ENCODE data around the gene TSHZ1. TPM values are rescaled to one million over a fixed set of nuclear protein-coding genes. Genes with fewer than 3 reads are reported as not detected.

The TSHZ1 gene
- total RNA-seq, 3 donors from 2014 or later = 22.7 to 66.6 (median 36.9) TPM

DNA sequence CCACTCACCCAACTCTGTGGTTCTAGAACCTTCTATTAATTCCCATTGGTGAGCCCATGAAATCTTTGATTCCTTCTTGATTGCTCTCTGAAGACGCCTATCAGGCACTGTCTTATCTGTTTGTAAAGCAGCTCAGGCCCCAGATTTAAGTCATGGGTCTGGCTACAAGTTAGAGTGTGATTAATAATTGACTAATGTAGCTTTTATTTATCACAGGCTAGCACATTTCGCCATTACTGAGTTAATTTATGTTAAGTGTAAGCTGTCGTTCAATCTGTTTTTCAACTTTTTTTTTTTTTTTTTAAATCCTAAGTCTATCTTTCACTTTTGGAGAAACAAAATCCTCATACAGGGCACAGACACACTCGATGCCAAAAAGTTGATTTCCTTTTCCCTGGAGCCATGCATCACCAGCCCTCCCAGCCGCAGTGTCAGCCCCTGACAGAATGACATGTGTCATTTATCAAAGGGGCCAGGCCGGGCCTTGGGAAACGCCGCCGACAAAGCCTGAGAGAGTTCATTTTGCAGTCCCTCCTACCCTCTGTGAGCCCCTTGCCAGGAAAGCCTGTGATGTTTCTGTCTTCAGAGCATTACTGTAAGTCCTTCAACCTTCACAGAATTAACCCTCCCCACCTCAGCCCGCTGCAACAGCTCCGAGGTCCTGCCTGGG lies 15.8 kb downstream of the TSHZ1 start:
- Histone ChIP-seq H3K9me3 (no peaks in the 10 kb centered on the region), H3K4me1 (ENCODE audit: low read depth) (peaks cover 15% of the 10 kb centered on the region), H3K36me3 (ENCODE audit: low read depth) (no peaks in the 10 kb centered on the region), H3K4me3 (no peak overlapping the region)
- TF ChIP-seq, protein P1, sequence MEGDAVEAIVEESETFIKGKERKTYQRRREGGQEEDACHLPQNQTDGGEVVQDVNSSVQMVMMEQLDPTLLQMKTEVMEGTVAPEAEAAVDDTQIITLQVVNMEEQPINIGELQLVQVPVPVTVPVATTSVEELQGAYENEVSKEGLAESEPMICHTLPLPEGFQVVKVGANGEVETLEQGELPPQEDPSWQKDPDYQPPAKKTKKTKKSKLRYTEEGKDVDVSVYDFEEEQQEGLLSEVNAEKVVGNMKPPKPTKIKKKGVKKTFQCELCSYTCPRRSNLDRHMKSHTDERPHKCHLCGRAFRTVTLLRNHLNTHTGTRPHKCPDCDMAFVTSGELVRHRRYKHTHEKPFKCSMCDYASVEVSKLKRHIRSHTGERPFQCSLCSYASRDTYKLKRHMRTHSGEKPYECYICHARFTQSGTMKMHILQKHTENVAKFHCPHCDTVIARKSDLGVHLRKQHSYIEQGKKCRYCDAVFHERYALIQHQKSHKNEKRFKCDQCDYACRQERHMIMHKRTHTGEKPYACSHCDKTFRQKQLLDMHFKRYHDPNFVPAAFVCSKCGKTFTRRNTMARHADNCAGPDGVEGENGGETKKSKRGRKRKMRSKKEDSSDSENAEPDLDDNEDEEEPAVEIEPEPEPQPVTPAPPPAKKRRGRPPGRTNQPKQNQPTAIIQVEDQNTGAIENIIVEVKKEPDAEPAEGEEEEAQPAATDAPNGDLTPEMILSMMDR (IDR thresholded peaks at IDR 0.05) = no peak
- DNase-seq (no peak), ATAC-seq (no peak)
- intact Hi-C loops (cut with DNase I, micrococcal nuclease) = no loop called here

DNA sequence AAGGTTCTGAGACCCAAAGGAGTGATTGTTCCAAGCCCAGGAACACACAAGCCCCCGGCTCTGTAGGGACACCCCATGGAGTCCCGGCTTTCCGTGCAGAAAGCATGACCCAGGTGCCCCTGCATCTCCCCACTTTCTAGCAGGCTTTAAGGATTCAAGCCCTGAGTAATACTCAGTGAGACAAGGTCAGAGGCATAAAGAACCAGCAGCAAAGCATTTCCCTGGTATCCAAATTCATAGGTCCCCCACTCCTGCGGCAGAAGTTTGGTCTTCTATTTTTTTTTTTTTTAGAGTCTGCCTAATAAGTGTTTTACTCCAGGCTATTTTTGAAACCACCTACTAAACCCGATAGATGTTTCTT lies 16.3 kb downstream of the TSHZ1 start:
- ATAC-seq (no peak), DNase-seq (no peak)
- intact Hi-C loops (cut with DNase I, micrococcal nuclease) = no loop called here
- Histone ChIP-seq H3K9me3 (no peaks in the 10 kb centered on the region), H3K4me1 (ENCODE audit: low read depth) (peaks cover 15% of the 10 kb centered on the region), H3K4me3 (no peak overlapping the region), H3K36me3 (ENCODE audit: low read depth) (no peaks in the 10 kb centered on the region)
- TF ChIP-seq, protein P1 (IDR thresholded peaks at IDR 0.05) = no peak

DNA sequence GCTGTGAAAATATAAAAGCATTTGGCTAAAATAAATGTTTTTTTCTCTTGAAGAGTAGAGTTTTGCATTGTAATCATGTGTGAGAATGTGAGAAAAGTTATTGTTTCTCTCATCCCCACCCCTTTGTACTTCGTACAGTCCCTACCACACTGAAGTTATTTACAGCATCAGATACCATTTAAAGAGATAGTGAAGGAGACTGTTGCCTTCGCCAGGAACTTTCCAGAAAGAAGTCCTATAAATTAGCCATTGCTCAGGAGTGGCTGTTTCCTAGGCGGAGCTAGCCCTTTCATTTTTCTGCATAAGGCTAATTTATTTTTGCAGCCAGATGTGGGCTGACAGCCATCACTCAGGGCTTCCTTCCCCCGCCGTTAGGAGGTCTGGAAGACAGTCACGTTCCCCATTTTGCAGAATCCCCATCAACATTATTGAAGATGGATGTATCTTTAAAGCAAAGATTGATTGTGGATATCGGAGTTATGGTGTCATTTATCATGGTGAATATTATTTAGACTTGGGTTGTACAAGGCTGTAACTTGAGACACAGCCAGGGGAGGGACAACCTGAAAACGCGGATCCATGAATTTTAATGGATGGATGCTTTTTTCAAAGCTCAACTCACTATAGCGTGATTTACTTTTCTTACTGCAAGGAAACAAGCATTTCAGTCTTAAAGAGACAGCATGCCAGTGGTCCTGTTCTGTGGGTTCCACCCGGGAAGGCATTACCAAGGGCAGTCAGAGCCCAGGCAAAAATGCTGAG lies 17.1 kb downstream of the TSHZ1 start:
- intact Hi-C loops (cut with DNase I, micrococcal nuclease) = no loop called here
- no peaks in the 10 kb centered on the region for H3K9me3 ChIP-seq
- no peaks in the 10 kb centered on the region for H3K36me3 ChIP-seq (ENCODE audit: low read depth)
- H3K4me3 ChIP-seq = no peak overlapping the region
- DNase-seq = no peak
- peak; percentile 57 for ATAC-seq
- TF ChIP-seq, protein P1 (IDR thresholded peaks at IDR 0.05) = no peak
- peaks cover 15% of the 10 kb centered on the region for H3K4me1 ChIP-seq (ENCODE audit: low read depth)

DNA sequence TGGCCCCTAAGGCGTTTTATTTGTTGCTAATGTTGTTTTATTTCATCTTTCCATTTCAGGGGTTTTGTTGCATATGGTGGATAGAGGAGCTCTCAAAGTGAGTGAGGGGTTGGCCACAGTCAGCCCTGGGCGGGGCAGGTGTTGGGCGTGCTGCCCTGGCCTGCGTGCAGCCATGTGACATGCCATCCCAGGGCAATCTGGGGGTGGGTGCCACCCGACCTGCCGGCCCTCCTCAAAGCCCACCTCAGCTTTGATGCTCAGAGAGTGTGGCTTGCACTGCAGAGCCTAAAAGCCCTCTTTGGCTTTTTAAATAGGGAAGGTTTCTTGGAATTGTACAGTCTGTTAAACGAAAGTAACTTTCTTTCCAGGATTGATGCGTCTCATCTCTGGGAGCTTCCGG lies 18.4 kb downstream of the TSHZ1 start:
- ATAC-seq (no peak), DNase-seq (no peak)
- TF ChIP-seq, protein P1 (IDR thresholded peaks at IDR 0.05) = no peak
- Histone ChIP-seq H3K4me1 (ENCODE audit: low read depth) (peaks cover 12% of the 10 kb centered on the region), H3K4me3 (no peak overlapping the region), H3K9me3 (no peaks in the 10 kb centered on the region), H3K36me3 (ENCODE audit: low read depth) (no peaks in the 10 kb centered on the region)
- intact Hi-C loops (cut with DNase I, micrococcal nuclease) = no loop called here

DNA sequence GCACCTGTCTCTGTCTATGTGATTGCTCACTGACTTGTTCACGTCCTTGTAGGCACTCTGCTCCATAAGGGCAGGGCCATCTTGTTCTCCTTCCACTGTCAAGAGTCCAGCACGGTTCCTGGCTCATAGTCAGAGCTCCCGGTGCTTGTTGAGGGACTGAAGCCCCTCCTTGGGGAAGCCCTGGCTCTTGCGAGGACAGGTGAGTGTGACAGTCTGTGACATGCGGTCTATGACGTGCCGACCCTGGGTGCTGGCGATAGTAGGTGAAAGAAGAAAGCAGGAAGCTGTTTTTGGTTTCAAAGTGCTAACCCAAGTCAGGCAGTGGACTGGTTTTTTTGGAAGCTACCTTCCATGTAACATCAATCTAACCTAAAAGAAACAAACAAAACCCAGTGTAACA lies 18.8 kb downstream of the TSHZ1 start:
- no peaks in the 10 kb centered on the region for H3K36me3 ChIP-seq (ENCODE audit: low read depth)
- H3K4me1 ChIP-seq (ENCODE audit: low read depth) = peaks cover 12% of the 10 kb centered on the region
- no peak for ATAC-seq
- no peak for DNase-seq
- no peak overlapping the region for H3K4me3 ChIP-seq
- TF ChIP-seq, protein P1 (IDR thresholded peaks at IDR 0.05) = no peak
- intact Hi-C loops (cut with DNase I, micrococcal nuclease) = no loop called here
- no peaks in the 10 kb centered on the region for H3K9me3 ChIP-seq

All from mucosa of descending colon (tissue), 3 donors.